Measurements from ENCODE around the gene DNAAF8.

Gene DNAAF8

DNA sequence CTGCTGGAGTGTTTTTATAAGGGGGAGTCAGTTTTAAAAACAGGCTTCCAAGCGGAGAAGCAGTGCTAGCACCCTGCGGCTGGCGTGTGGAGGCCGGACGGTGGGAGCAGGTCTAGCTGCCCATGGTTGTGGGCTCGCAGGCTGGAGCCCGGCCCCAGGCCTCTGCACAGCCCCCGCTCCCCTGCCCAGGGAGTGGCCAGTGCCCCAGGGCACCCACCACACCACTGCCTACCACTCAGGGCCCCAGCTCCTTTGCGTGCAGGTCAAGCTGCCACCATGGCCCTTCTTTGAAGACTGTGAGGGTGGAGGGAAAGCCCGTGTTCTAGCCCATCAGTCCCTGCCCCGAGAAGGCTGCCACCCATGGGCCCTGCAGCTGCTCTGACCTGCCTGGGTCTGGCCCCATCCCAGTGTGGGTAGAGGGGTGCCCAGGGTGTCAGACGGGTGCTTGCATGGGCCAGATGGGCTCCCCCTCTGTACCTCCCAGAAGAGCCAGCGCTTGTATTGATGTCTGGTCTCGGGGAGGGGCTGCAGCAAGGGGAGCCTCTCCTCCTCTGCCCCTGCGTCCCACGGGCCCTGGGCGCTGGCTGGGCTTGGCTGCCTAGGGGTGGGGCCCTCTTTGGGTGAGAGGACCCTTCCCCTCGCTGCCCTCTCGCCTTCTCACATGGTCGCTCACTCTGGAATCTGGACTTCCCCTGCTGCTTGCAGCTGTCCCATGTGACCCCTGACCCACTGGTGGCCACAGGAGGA lies 42.5 kb upstream of the DNAAF8 start:
- no peaks in the 10 kb centered on the region for H3K9me3 ChIP-seq (ENCODE audit: low read length)
- peaks cover 40% of the 10 kb centered on the region for H3K36me3 ChIP-seq (ENCODE audit: insufficient read depth, low read length)
- peaks cover 18% of the 10 kb centered on the region for H3K4me1 ChIP-seq (ENCODE audit: insufficient read depth, low read length)

DNA sequence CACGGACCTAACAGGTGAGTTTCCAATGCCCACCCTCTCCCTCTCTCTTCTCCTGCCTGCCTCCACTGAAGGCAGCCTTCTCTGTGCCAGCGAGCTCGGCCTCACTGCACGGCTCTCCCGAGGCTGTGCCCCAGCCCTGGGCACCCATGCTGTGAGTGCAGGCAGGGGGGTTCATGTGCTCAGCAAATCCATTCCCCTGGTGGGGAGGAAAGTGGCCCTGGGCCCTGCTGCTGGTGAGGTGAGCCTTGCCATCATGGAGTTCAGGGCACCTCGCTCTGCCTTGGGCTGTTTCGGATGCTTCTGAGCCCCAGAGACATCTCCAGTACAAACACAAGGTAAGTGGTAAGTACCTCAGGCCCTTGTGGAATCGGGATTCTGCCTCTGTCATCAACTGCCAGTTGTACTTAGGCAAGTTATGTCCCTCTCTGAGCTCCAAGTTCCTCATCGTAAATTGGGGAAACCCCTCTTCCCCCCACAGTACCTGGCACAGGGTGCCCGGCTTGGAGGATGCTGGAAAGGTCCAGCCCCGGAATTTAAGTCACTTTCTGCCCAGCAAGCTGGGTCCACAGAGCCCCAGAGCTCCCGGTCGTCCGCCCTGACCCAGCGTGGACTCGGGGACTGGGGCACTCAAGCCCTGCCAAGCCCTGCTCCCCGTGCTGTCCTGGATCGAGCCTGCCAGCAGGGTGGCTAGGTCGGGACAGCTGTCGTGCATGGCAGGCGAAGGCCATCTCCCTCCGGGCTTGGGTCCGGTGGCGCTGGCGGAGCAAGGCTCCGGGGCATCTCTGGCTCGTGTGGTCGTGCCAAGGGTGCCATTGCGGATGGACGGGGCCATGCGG lies 41.7 kb upstream of the DNAAF8 start:
- Histone ChIP-seq H2AFZ (ENCODE audit: low read depth, low read length) (peak overlapping the region; percentile 59), H3K9me3 (ENCODE audit: low read length) (no peaks in the 10 kb centered on the region), H3K4me3 (ENCODE audit: low read length) (peak overlapping the region; percentile 99), H3K4me1 (ENCODE audit: insufficient read depth, low read length) (peaks cover 18% of the 10 kb centered on the region), H3K36me3 (ENCODE audit: insufficient read depth, low read length) (peaks cover 40% of the 10 kb centered on the region), H3K27me3 (ENCODE audit: insufficient read depth, low read length) (no peaks in the 10 kb centered on the region)

More for the DNA sequence above, 42.5 kb upstream of the DNAAF8 start:
- Histone ChIP-seq H3K4me3 (ENCODE audit: low read length) (no peak overlapping the region), H3K27me3 (ENCODE audit: insufficient read depth, low read length) (no peaks in the 10 kb centered on the region), H2AFZ (ENCODE audit: low read depth, low read length) (no peak overlapping the region)

DNA sequence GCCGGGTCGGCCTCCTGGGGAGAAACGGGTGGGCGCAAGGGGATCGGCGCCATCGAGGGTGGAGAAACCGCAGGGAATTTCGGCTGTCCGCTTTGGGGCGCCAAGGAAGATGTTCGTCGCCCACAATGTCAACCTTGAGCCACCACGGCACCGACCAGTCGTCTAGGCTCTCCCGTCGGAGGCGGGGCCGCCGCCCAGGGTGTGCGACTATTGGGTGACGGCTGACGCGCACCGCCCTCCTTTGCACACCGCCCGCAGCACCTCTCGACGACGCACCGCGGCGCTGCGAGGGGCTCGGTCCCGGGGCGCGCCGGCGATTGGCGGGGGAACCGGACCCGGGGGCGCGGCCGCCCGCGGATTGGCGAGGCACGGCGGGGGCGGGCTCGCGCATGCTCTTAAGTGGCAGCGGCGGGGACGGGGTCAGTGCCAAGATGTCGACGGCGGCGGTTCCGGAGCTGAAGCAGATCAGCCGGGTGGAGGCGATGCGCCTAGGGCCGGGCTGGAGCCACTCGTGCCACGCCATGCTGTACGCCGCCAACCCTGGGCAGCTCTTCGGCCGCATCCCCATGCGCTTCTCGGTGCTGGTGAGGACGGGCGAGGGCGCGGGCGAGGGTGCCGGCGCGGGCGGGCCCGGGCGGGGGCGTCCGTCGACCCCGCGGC lies 40.9 kb upstream of the DNAAF8 start, which contains the start of gene NUDT16L1:
Gene NUDT16L1, plus strand, starts transcription at position 267 of the 660 bp plus-strand sequence. Its CDS starts 165 bp downstream, at position 432.
- Histone ChIP-seq H3K9me3 (ENCODE audit: low read length) (no peaks in the 10 kb centered on the region), H3K4me1 (ENCODE audit: insufficient read depth, low read length) (peaks cover 18% of the 10 kb centered on the region), H3K4me3 (ENCODE audit: low read length) (peak within 1 kb of the TSS; percentile 99), H3K36me3 (ENCODE audit: insufficient read depth, low read length) (peaks cover 44% of the 10 kb centered on the region), H3K27me3 (ENCODE audit: insufficient read depth, low read length) (no peaks in the 10 kb centered on the region), H2AFZ (ENCODE audit: low read depth, low read length) (peak within 1 kb of the TSS; percentile 59)

DNA sequence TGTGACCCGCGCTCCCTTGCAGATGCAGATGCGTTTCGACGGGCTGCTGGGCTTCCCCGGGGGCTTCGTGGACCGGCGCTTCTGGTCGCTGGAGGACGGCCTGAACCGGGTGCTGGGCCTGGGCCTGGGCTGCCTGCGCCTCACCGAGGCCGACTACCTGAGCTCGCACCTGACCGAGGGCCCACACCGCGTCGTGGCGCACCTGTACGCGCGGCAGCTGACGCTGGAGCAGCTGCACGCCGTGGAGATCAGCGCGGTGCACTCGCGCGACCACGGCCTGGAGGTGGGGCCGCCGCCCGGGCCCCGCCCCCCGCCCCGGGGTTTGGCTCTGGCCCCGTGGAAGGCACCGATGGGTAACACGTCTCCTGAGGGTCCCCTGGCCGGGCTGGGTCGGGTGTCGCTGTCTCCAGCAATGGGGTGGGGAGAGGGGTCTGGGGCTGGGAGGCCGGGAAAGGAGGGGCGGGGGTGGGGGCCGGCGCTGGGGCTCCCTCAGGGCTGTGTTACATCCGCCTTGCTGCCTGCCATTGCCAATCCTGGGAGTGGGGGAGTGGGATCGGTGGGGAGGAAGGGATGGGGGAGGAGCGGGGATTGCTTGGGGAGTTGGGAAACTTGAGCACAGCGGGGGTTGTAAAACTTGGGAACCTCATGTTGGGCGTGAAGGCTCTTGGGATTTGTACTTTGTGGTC lies 40.2 kb upstream of the DNAAF8 start:
- no peaks in the 10 kb centered on the region for H3K9me3 ChIP-seq (ENCODE audit: low read length)
- H3K4me3 ChIP-seq (ENCODE audit: low read length): peak overlapping the region; percentile 99
- H3K4me1 ChIP-seq (ENCODE audit: insufficient read depth, low read length): peaks cover 18% of the 10 kb centered on the region
- no peaks in the 10 kb centered on the region for H3K27me3 ChIP-seq (ENCODE audit: insufficient read depth, low read length)
- H3K36me3 ChIP-seq (ENCODE audit: insufficient read depth, low read length): peaks cover 48% of the 10 kb centered on the region
- peak overlapping the region; percentile 46 for H2AFZ ChIP-seq (ENCODE audit: low read depth, low read length)

DNA sequence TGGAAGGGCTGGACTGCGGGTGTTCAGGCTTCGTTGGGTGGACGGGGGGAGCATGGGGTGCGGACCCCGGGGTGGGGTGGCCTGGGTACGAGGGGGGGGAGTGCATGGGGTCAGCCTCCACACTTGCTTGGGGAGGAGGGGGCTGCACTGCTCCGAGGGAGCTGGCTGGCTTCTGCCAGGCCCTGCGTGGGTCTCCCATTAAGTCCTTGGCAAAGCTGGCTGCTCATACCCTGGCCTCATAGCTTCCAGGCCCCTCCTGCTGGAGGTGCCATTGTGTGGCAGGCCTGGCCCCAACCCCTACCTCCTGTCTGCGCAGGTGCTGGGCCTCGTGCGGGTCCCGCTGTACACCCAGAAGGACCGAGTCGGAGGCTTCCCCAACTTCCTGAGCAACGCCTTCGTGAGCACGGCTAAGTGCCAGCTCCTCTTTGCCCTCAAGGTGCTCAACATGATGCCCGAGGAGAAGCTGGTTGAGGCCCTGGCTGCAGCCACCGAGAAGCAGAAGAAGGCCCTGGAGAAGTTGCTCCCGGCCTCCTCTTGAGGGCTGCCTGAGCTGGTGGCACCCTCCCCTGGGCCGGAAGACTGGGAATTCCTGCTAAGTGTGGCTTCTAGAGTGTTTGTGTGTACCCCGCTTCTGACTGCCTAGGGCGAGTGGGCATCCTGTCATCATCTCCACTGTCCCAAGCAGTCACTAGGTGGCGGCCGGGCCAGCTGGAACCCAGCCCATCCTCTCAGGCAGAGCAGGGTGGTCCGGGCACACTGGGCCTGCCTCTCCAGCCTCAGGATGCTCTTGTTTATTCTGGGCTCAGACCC lies 39.5 kb upstream of the DNAAF8 start:
- H3K4me1 ChIP-seq (ENCODE audit: insufficient read depth, low read length): peaks cover 18% of the 10 kb centered on the region
- H2AFZ ChIP-seq (ENCODE audit: low read depth, low read length): no peak overlapping the region
- peak overlapping the region; percentile 99 for H3K4me3 ChIP-seq (ENCODE audit: low read length)
- peaks cover 50% of the 10 kb centered on the region for H3K36me3 ChIP-seq (ENCODE audit: insufficient read depth, low read length)
- H3K27me3 ChIP-seq (ENCODE audit: insufficient read depth, low read length): no peaks in the 10 kb centered on the region
- no peaks in the 10 kb centered on the region for H3K9me3 ChIP-seq (ENCODE audit: low read length)

DNA sequence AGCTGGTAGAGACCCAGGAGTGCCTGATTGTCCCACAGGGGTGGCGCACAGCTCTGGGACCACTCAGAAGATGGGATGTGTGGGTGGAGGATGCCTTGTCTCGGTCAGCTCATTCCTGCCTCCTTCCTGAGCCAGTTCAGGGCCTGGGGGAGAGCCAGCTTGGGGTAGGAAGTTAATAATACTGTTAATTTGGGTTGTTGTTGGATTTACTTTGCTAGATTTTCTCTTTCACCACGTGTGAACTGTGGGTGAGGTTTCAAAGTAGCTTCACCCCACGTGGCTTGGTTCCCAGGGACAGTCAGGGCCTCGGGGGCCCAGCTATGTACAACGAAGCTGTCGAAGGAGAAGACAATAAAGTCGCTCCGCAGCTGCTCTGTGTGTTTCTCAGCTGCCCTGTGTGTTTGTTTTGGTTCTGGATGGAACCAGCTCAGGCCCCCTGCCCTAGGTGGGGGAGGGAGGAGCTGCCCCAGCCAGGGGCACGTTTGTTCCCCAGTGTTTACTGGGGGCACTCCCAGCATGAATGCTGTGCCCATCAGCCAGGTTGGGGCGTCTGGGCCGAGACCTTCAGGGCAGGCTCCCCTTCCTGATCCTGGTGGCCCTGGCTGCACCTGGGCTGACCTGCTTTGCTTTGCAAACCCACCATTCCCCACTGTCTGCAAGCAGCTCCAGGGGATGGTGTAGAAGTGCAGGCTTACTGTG lies 38.7 kb upstream of the DNAAF8 start:
- peaks cover 18% of the 10 kb centered on the region for H3K4me1 ChIP-seq (ENCODE audit: insufficient read depth, low read length)
- H3K9me3 ChIP-seq (ENCODE audit: low read length): no peaks in the 10 kb centered on the region
- no peaks in the 10 kb centered on the region for H3K27me3 ChIP-seq (ENCODE audit: insufficient read depth, low read length)
- peaks cover 48% of the 10 kb centered on the region for H3K36me3 ChIP-seq (ENCODE audit: insufficient read depth, low read length)
- H3K4me3 ChIP-seq (ENCODE audit: low read length): no peak overlapping the region
- no peak overlapping the region for H2AFZ ChIP-seq (ENCODE audit: low read depth, low read length)

DNA sequence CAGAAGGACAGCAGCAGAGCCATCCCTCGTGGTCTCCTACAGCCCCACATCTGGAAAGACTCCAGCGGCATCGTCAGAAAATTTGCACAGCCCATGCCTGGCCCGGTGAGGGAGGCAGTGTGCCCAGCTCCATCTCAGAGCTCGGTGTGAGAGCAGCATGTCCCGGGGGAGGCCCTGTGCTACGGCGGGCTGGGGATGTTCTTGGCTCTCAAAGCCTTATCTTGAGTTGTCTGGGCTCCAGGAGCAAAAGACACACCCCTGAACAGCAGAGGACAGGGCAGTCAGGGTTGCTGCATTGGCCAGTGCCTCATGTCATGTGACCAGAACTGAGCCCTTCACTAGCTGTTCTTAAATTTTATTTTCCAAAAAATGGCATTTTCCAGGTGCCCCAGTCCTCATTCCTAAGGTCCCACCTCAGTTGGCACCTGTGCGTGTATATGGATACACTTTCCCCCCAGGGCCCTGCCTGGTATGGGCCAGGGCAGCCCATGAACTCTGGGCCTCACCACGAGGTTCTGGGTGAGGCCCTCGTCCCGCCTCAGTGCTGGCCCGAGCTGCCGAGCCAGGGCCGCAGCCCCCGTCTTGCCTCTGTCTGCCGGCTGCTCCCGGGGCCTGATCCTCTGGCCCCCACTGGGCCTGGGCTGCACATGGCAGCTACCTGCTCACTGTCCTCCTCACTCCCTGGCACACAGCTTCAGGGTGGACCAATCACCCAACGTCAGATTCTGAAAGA lies 38.0 kb upstream of the DNAAF8 start:
- H3K36me3 ChIP-seq (ENCODE audit: insufficient read depth, low read length): peaks cover 55% of the 10 kb centered on the region
- no peaks in the 10 kb centered on the region for H3K9me3 ChIP-seq (ENCODE audit: low read length)
- H2AFZ ChIP-seq (ENCODE audit: low read depth, low read length): no peak overlapping the region
- no peak overlapping the region for H3K4me3 ChIP-seq (ENCODE audit: low read length)
- H3K4me1 ChIP-seq (ENCODE audit: insufficient read depth, low read length): peaks cover 18% of the 10 kb centered on the region
- H3K27me3 ChIP-seq (ENCODE audit: insufficient read depth, low read length): no peaks in the 10 kb centered on the region

DNA sequence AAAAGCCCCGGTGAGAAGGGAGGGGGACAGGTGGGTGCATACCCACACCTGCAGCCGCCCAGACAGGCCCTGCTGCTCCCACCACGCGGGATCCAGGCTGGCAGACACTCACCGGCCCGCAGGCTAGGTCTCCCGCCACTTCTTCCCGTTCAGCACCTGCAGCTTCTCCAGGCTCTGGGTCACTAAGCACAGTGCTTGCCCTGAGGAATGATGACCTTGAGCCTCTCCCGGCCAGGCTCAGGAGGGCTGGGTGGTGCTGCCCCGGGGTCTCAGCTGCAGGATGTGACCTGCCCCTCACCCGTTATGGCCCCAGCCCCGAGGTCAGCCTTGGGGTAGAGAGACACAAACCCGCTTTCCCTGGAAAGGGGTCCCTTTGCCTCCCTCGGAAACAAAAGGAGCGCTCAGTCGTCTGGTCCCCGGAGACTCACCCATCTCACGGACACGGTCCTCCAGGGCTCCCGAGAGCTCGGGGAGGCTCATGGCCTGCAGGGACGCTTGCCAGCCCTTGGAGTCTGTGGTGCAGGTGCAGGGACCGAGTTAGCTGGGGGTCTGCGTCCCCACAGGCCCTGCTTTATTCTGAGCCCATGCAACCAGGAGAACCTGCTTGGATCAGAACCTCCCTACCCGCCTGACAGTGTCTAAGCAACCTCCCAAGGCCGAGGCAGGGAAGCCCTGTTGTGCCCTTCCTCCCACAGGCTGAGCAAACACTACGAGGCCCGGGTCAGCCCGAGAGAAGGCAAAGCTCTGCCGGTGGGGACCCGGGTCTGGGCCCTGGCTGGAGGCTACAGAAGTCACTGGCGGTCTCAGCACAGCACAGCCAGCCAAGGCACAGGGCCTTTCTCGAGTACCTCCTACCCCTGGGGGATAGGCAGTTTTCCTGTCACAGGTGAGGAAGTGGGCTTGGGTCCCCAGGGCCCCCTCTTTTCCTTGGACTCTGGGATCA lies 37.2 kb upstream of the DNAAF8 start:
- Histone ChIP-seq H3K4me3 (ENCODE audit: low read length) (no peak overlapping the region), H2AFZ (ENCODE audit: low read depth, low read length) (no peak overlapping the region), H3K27me3 (ENCODE audit: insufficient read depth, low read length) (no peaks in the 10 kb centered on the region), H3K4me1 (ENCODE audit: insufficient read depth, low read length) (peaks cover 18% of the 10 kb centered on the region), H3K9me3 (ENCODE audit: low read length) (no peaks in the 10 kb centered on the region), H3K36me3 (ENCODE audit: insufficient read depth, low read length) (peaks cover 60% of the 10 kb centered on the region)

DNA sequence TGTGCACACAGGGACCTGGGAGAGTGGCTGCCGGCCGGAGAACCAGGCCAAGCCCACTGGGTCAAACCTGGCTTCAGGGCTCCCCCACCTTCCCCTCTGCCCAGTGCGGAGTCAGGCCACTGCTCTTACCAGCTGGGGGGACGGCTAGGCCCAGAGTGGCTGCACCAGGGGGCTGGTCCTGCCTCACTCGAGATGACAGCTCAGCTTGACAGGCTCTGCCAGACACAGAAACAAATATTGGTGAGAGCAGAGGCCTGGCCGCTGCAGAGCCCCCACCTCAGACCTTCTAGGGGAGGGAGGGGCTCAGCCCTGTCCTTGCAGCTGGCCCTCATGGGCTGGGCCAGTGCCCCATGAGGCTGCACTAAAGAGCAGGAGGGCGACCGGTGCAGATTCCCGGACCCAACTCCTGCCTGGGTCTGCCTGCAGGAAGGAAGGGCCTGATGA lies 36.5 kb upstream of the DNAAF8 start:
- no peak overlapping the region for H2AFZ ChIP-seq (ENCODE audit: low read depth, low read length)
- H3K4me1 ChIP-seq (ENCODE audit: insufficient read depth, low read length): peaks cover 15% of the 10 kb centered on the region
- no peak overlapping the region for H3K4me3 ChIP-seq (ENCODE audit: low read length)
- no peaks in the 10 kb centered on the region for H3K9me3 ChIP-seq (ENCODE audit: low read length)
- H3K36me3 ChIP-seq (ENCODE audit: insufficient read depth, low read length): peaks cover 67% of the 10 kb centered on the region
- H3K27me3 ChIP-seq (ENCODE audit: insufficient read depth, low read length): no peaks in the 10 kb centered on the region

DNA sequence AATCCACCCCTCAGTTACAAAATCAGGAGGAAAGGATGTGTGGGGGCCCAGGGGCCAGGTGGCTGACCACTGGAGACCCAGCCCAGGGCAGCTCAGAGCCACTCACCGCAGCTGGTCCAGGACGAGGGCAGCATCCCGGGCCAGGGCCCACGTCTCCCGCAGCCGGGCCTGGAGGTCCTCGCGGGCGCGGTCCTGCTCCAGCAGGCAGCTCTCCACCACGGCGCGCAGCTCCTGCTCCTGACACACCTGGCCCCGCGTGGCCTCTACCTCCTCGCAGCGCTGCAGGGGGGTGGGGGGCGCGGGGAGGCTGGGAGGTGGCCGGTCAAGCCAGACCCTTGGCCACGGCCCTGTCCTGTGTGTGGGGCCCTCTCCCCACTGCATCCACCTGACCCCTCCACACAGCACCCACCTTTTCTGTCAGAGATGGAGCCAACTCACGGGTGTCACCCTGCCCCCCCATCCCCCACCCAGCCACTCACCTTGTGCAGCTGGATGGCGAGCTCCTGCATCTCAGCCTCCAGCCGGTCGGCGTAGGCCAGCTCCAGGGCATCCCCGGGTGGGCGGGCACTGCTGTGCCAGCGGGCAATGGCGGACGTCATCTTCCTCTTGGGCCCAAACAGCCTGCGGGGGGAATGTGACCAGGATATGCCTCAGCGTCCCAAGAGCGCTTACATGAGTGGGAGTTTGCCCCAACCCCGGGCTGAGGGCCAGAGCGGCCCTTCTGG lies 35.9 kb upstream of the DNAAF8 start:
- Histone ChIP-seq H2AFZ (ENCODE audit: low read depth, low read length) (no peak overlapping the region), H3K4me1 (ENCODE audit: insufficient read depth, low read length) (peaks cover 12% of the 10 kb centered on the region), H3K9me3 (ENCODE audit: low read length) (no peaks in the 10 kb centered on the region), H3K4me3 (ENCODE audit: low read length) (no peak overlapping the region), H3K27me3 (ENCODE audit: insufficient read depth, low read length) (no peaks in the 10 kb centered on the region), H3K36me3 (ENCODE audit: insufficient read depth, low read length) (peaks cover 69% of the 10 kb centered on the region)

All from neuron (in vitro differentiated cells).